OCI-LY7 (cell line): ENCODE results near the gene C2CD3.

Source experiments
- EZH2phosphoT487 ChIP-seq: fragments of 200-600 bp; sonication (generic); IDR thresholded peaks from 2 replicates; pipeline ENCODE4 v1.6.1; 2018; ENCODE audit warnings: low read depth, borderline replicate concordance, mild to moderate bottlenecking, mixed run types, antibody characterized with exemption, low read length, moderate library complexity, mixed read lengths
- TF ChIP-seq, protein P1 (sequence below): fragments of 200-600 bp; sonication (generic); conservative IDR thresholded peaks from 2 replicates; pipeline ENCODE4 v1.5.1; 2014; ENCODE audit warnings: mild to moderate bottlenecking, antibody characterized with exemption, low read length, moderate library complexity, mixed read lengths

DNA sequence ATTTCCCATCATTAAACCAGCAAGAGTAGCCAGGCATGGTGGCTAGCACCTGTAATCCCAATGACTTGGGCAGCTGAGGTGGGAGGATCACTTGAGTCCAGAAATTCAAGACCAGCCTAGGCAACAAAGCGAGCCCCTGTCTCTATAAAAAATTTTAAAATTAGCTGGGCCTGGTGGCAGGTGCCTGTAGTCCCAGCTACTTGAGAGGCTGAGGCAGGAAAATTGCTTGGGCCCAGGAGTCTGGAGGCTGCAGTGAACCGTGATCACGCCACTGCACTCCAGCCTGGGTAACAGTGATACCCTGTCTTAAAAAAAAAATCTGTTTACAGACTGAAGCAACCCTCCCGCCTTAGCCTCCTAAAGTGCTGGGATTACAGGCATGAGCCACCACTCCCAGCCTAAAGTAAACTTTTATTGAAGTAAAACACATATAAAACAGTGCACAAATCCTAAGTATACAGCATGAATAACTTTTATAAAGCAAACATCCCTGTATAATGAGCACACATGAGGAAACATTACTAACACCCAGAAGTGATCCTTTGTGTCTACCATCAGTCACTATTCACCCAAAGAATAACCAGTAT is 174.5 kb downstream of the C2CD3 start:
- TF ChIP-seq, protein P1, sequence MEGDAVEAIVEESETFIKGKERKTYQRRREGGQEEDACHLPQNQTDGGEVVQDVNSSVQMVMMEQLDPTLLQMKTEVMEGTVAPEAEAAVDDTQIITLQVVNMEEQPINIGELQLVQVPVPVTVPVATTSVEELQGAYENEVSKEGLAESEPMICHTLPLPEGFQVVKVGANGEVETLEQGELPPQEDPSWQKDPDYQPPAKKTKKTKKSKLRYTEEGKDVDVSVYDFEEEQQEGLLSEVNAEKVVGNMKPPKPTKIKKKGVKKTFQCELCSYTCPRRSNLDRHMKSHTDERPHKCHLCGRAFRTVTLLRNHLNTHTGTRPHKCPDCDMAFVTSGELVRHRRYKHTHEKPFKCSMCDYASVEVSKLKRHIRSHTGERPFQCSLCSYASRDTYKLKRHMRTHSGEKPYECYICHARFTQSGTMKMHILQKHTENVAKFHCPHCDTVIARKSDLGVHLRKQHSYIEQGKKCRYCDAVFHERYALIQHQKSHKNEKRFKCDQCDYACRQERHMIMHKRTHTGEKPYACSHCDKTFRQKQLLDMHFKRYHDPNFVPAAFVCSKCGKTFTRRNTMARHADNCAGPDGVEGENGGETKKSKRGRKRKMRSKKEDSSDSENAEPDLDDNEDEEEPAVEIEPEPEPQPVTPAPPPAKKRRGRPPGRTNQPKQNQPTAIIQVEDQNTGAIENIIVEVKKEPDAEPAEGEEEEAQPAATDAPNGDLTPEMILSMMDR = no peak
- TF ChIP-seq EZH2phosphoT487 = no peak
